Measurements from ENCODE around the gene PRDM16. TPM values are rescaled to one million over a fixed set of nuclear protein-coding genes. Genes with fewer than 3 reads are reported as not detected.

Gene PRDM16
- total RNA-seq, 4 donors from 2014 or later, result 5.9 to 41.7 (median 11.2) TPM

DNA sequence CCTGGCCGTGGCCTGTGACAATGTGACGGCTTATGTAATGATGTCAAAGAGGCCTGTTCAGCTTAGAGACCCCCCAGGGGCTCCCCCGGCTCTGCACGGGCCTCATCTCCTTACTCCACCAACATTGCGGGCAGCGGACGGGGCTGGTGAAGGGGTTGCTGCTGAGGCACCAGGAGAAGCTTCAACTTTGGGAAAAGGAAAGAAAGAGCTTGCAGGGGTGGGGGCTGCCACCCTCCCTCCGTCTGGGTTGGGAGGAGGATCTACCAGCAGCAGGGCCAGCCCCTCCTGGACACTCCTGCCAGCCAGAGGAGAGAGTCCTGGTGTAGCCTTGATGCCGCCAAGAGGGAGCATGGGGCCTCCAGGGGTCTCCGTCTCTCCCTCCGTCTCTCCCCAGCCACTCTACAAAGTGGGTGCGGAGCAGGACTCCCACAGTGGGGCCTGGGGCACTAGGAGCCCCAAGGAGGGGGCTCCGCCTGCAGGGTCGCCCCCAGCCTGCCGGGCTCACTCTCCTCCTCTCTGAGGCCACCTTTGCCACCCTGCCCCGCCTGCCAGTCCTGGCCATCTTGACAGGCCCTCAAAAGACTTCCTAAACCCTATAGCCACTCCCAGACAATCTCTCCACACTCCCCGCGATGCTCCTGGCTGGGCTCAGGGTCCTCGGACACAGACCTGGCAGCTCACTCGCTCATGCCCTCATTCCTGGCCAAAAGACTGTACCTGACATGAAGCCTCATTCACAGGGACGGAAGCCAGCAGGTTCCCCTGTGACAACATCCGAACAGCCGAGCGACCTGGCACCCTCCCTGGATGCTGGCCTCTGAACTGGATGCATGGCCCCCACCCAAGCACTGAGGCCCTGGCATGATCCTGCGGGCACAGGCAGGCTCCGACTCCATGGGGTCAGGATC, 255.0 kb downstream of the PRDM16 start:
- H3K27ac ChIP-seq, result peak overlapping the region in 1 of 4 donors; percentile 61
- TF ChIP-seq EP300 (IDR thresholded peaks at IDR 0.05) (no peak), POLR2A (IDR thresholded peaks at IDR 0.05) (no peak), CTCF (IDR thresholded peaks at IDR 0.05) (no peak)
- no peaks in the 10 kb centered on the region for H3K36me3 ChIP-seq
- no peak overlapping the region for H3K4me3 ChIP-seq
- no peaks in the 10 kb centered on the region for H3K9me3 ChIP-seq
- H3K27me3 ChIP-seq, result peaks cover 0 to 18% of the 10 kb centered on the region in 2 donors
- DNase-seq (ENCODE audit: low spot score in 2 of 2), result no peak
- 80 to 81% methylated on average over 22 to 26 of the region's 26 CpGs for WGBS, 2 donors
- H3K4me1 ChIP-seq, result peaks cover 0 to 74% (median 16%) of the 10 kb centered on the region in 4 donors

GRCh38 chr1:3324704-3325535, 255.9 kb downstream of the PRDM16 start:
- TF ChIP-seq POLR2A (IDR thresholded peaks at IDR 0.05) (no peak), CTCF (IDR thresholded peaks at IDR 0.05) (no peak), EP300 (IDR thresholded peaks at IDR 0.05) (no peak)
- H3K9me3 ChIP-seq, result no peaks in the 10 kb centered on the region
- peaks cover 0 to 13% of the 10 kb centered on the region in 2 donors for H3K27me3 ChIP-seq
- H3K36me3 ChIP-seq, result no peaks in the 10 kb centered on the region
- H3K27ac ChIP-seq, result no peak overlapping the region
- no peak for DNase-seq (ENCODE audit: low spot score in 2 of 2)
- peaks cover 0 to 70% (median 18%) of the 10 kb centered on the region in 4 donors for H3K4me1 ChIP-seq
- no peak overlapping the region for H3K4me3 ChIP-seq
- 90 to 94% methylated on average over 16 to 22 of the region's 22 CpGs for WGBS, 2 donors

DNA sequence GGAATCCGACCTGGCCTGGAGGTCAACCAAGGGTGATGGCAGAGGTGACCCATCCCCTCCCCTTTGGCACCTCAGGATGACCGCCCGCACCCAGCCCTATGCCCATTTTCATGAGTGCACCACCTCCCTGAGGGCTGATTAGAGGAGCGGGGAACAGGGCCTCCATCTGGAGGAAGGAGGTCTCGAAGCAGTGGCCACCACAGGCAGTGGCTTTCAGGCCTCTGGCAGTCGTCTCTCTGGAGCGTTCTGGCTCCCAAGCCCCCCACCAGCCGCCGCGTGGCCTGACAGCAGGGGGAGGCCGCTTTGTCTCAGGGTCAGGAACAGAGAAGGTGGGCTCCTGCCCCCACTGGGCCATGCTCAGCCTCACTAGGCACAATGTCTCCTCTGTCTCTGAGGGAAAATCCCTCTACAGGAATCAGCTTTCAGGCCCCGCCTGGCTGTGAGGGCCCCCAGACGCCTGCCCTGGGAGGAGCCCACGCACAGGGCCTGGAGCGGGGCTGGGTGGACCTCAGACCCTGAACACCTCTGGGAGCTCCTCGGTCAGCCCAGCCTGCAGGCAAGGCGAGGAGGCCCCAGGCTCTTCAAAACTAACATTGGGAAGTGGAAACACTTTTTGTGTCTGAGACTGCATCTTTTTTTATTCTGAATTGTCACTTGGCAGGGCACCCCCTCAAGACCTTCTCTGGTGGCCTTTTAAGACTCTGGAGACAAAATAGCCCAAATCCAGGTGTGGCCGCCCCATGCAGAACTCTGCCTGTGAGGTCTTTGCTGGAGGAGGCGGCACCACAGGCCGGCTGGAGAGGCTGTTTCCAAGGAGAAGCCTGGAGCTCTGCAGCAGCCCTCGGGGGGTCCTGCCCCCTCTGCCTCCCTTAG, 257.7 kb downstream of the PRDM16 start:
- peaks cover 0 to 62% (median 20%) of the 10 kb centered on the region in 4 donors for H3K4me1 ChIP-seq
- no peaks in the 10 kb centered on the region for H3K9me3 ChIP-seq
- 52 to 55% methylated on average over 13 to 21 of the region's 21 CpGs for WGBS, 2 donors
- no peak for DNase-seq (ENCODE audit: low spot score in 2 of 2)
- peak overlapping the region in 2 of 4 donors; percentile 75 to 76 for H3K27ac ChIP-seq
- no peaks in the 10 kb centered on the region for H3K36me3 ChIP-seq
- H3K27me3 ChIP-seq, result peaks cover 0 to 13% of the 10 kb centered on the region in 2 donors
- no peak overlapping the region for H3K4me3 ChIP-seq
- no peak for TF ChIP-seq CTCF (IDR thresholded peaks at IDR 0.05)
- no peak for TF ChIP-seq POLR2A (IDR thresholded peaks at IDR 0.05)
- TF ChIP-seq EP300 (IDR thresholded peaks at IDR 0.05), result no peak

DNA sequence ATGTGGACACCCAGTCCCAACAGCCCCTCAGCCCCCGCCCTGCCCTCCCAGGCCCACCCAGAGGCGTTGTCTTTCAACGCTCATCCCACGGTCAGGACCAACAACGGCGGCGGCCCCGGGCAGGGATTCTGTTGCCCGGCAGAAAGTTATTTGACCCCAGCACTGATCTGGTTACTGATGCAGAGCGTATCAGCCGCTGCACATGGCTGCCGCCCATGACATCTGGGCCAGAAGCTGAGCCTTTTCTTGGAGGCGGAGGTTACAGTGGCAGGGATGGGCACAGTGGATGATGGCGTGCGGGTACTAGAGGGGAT, 258.3 kb downstream of the PRDM16 start:
- Histone ChIP-seq H3K27ac (peak overlapping the region in 2 of 4 donors; percentile 75 to 76), H3K9me3 (no peaks in the 10 kb centered on the region), H3K4me1 (peaks cover 0 to 56% (median 20%) of the 10 kb centered on the region in 4 donors), H3K27me3 (peaks cover 0 to 13% of the 10 kb centered on the region in 2 donors), H3K36me3 (no peaks in the 10 kb centered on the region), H3K4me3 (no peak overlapping the region)
- no peak for DNase-seq (ENCODE audit: low spot score in 2 of 2)
- 44% methylated on average over 15 of the region's 15 CpGs; no CpG with 5 or more reads in 1 of the 2 donors for WGBS, 2 donors
- TF ChIP-seq EP300 (IDR thresholded peaks at IDR 0.05) (no peak), CTCF (IDR thresholded peaks at IDR 0.05) (no peak)
